ENCODE measurements around the gene FHDC1.
"Not testable (repeated sequence)": the region's sequence is repeated elsewhere in the genome, so short reads cannot be mapped to it uniquely, and the experiment has no call there.

Gene FHDC1

DNA sequence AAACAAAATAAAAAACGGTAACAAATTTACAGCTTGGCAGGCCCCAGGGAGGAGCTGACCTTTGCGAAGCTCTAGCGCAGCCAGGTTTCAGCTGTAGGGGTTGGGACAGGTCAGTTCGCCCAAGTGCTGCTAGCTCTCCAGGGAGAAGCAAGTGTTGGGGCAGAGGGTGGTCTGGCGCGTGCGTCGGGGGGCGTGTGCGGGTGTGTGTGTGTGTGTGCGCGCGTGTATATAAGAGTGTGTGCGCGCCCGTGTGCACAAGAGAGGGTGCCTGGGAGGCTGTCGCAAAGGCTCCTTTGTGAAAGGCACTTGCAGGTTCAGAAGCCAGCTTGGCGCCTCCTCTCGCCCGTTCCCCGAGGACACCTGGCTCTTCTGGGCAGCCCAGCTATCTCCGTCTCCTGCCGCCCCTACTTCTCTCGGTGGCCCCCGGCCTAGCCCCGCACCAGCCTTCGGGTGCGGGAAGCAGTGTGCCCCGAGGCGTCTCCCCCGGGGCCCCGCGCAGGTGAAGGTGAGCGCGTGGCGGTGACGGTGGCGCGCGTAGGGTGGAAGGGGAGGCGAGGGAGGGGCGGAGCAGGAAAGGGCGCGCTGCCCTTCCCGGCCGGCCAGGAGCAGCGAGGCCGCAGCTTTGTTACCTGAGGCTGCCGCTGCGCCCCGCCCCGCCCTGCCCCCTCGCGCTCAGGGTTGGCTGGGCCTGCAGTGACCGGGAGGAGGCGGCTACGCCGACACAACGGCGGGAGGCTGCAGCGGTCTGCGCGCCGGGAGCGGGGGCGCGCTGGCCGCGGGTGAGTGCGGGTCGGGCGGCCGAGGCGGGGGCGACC lies at the start of gene FHDC1:
Gene FHDC1 (plus strand): TSS at position 693 of the 815 bp plus-strand sequence. CDS start 6,735 bp downstream, outside the sequence.
- DNase-seq: no peak

DNA sequence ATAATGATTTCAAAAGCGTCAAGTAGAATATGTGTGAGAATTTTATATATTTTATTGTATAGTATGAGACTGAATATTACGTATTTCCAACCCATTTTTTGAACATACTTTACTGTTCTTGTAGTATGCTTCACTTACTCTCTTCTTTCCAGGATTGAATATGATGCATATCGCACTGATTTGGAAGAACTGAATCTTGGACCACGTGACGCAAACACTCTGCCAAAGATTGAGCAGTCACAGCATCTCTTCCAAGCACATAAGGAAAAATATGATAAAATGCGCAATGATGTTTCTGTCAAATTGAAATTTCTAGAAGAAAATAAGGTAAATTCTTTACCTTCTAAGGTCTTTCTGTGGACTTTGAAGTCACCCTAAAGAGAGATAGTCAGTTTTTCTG lies 48.1 kb upstream of the FHDC1 start:
- DNase-seq: no peak

DNA sequence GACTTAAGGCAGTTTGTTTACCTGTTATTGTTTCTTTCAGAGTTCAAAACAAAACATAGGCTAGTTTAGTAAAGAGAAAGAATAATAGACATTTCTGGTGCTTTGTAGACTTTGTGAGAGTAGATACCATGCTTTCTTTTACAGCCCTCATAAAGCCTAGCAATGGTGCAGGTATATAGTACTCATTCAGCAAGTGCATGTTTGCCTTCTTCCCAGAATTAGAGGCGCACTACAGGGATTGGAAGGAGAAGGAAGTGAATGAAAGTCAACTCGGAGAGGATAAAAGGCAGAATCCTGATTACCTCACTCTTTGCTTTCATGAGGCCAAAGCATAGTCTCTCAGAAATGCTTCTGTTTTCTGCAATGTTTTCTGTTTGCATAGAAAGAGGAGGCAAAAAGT lies 43.1 kb upstream of the FHDC1 start:
- no peak for DNase-seq

- DNase-seq: no peak
Measured at GRCh38 chr4:152894673-152895072, 41.5 kb upstream of the FHDC1 start.

DNA sequence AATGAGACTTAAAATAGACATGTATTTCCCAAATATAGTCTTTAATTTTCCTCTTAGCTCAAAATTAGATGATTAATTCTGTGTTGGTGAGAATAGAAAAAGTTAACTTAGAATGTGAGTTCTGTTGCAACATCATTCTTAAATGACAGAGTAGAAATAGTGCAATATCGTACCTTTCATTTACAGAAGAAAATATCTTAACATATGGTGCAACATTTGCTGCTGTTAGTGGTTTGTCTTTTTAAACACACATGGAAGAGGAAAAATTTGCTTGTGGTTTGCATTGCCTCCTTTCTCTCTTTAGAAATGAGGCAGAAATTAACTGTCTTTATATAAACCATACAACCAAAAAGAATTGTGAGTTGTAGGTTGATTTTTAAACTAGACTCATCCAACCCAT lies 39.3 kb upstream of the FHDC1 start:
- no peak for DNase-seq

DNA sequence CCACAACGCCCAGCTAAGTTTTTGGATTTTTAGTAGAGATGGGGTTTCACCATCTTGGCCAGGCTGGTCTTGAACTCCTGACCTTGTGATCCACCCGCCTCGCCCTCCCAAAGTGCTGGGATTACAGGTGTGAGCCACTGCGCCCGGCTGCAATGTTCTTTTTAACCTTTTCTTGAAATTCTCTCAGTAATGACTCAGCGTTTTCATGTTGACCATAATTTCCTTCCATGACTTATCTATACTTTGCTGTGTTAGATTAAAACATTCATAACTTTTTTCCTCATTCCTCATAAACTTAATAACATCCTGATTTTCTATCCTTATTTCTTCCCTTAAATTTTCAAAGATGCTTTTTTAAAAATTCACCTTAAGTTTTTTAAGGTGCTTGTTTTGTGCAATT lies 38.0 kb upstream of the FHDC1 start:
- DNase-seq: not testable (repeated sequence)

- no peak for DNase-seq
Measured at GRCh38 chr4:152898606-152899005, 37.5 kb upstream of the FHDC1 start.

DNA sequence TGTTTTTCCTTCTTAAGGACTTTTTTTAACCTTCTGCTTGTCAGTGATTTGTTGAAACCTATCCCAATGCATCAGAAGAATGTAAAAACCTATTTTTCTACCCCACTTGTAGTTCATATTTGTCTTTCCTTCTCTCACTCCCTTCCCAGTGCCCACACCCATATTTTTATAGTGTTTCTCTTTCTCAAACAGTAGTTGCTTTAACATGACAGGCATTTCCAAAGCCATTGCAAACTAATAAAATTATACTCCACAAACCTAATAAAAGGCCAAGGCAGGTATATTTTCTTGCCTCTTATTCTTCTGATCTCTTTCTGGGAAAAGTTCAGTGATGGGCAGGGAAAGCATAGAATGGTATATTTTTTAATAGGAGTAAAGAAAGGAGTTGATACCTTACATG lies 35.7 kb upstream of the FHDC1 start:
- no peak for DNase-seq

GRCh38 chr4:152901205-152901604 lies 34.9 kb upstream of the FHDC1 start:
- no peak for DNase-seq

GRCh38 chr4:152903658-152904057 lies 32.5 kb upstream of the FHDC1 start:
- DNase-seq: no peak

- no peak for DNase-seq
Measured at GRCh38 chr4:152909901-152910300, 26.2 kb upstream of the FHDC1 start.

GRCh38 chr4:152910521-152910920 lies 25.6 kb upstream of the FHDC1 start:
- no peak for DNase-seq

DNA sequence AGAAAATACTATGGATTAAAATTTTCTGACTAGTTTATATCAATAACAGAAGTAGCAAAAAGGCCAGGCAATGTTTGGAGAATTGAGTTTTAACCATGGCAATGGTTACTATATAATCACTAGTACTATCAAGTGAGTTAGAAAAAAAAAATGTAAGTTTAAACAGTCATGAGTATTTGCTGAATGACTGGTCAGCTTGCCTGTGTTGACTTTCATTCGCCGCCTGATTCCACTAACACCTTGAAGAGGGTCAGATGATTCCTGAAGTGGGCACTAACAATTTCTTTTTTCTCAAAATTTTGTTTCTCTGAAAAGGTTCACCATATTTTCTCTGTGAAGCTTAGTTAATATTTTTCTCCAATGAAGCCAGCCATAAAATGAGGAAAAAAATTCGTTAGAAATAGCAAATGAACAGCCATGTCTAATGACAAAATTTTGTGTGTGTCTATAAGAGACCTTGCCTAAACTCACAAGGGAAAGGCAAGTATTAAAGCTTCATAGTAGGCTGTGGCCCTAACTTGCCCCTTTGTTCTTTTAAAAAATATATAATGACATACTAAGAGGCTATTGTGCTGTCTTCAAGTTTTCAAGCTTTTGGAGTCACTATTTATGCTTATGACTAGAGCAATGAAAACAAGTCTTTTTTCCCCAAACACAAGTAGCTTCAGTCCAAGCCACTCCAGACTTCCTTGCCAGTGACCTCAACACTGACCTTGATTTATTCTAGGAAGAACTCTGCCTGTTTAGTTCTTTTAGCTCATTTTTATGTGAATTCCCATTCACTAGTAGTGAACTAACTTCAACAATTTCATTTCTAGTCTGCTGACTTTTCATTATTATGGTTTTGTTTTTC lies 18.4 kb upstream of the FHDC1 start:
- no peak for DNase-seq

DNA sequence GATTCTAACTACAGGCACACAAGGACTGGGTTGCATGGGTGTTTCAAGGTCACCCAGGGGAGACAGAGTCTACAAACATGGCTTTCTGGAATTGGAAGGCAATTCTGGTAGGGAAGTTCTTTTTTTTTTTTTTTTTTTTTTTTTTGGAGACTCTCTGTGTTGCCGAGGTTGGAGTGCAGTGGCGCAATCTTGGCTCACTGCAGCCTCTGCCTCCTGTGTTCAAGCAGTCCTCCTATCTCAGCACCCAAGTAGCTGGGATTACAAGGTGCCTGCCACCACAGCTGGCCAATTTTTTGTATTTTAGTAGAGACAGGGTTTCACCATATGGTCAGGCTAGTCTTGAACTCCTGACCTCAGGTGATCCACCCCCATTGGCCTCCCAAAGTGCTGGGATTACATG lies 16.3 kb upstream of the FHDC1 start:
- no peak for DNase-seq

DNA sequence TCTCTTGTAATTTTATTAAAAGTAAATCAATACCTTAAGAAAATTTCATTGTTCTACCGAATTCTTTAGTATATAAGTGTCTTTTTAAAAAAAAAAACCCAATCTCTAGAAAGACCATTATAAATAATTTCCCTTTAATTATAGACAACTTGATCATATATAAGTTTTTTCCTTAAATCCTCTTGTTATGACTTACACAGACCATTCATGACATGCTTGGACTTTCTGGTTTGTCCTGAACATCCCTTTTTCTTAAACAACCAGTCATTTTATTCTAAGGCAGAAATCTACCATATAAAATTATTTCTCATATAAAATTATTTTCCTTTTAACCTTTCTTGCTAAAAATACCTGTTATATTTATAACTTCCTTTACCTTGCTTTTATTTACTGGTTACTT lies 15.4 kb upstream of the FHDC1 start:
- DNase-seq: no peak

- no peak for DNase-seq
Measured at GRCh38 chr4:152921284-152921683, 14.8 kb upstream of the FHDC1 start.

GRCh38 chr4:152925851-152926250 lies 10.3 kb upstream of the FHDC1 start:
- DNase-seq: no peak

DNA sequence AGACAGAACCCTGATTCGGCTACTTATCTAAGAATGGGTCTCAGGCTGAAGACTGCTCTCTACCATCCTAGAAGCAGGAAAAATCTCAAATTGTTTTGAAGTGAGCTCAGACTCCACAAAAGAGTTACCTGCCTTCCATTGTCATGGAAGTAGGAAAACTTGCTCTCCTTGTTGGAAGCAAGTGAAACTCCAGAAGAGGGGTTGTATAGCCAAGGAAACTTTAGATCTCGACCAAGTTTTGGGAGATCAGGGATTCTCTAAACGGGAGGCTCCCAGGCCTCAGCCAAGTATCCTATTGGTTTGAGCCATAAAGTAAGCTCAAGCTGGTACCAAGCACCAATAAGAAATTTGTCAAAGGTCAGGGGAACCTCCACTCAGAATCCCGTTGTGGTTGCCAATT lies 9.2 kb upstream of the FHDC1 start:
- DNase-seq: no peak

GRCh38 chr4:152927737-152928136 lies 8.4 kb upstream of the FHDC1 start:
- no peak for DNase-seq

- no peak for DNase-seq
Measured at GRCh38 chr4:152928286-152928685, 7.8 kb upstream of the FHDC1 start.

DNA sequence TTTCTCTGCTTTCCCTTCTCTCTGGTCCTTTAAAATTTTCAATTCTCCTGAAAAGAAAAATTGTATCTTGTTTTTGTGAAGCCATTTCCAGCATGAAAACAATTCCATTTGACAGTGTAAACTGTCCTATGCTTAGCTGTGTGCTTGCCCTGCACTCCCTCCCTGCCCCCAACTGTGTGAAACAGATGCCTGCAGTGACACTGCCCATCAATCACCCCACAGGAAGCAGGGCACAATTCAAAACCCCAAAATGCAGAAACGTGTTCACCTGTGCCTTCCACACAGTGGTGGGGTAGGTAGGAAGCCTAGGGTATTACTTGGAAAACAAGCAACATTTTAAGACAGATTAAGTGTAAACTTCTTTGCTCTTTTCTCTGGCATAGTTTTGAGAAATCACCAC lies 6.2 kb upstream of the FHDC1 start:
- DNase-seq: no peak

DNA sequence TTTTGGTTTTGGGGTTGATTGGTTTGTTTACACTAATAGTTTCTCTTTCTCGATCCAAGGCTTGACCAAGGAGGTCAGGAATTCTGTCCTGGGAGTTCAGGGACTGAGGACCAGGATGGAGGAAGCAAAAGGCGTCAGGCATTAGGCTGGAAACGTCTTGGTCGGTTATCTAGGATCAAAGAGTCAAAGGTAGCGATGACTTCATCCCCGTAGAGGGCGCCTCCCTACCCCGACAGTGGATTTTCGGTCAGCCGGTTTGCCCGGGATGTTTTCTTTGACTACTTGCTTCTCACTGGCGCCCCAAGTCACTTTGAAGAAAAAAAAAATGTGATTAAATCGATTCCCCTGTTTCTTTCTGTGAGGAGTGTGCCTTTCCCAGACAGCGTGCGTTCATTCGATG lies 980 bp upstream of the FHDC1 start:
- DNase-seq: no peak

- DNase-seq: no peak
Measured at GRCh38 chr4:152936446-152937335, 568 bp downstream of the FHDC1 start.
